HL-60/S4 (cell line): ENCODE data around the gene CCDC12.

Experiments used
- in situ Hi-C: fragments of 300-500 bp; cut with MboI; formaldehyde crosslinking; loops from 2 replicates; pipeline ENCODE4 v1.14.3; 2022; ENCODE audit warnings: low sequenced_read_pairs

Gene CCDC12

GRCh38 chr3:46908294-46908985 is 68.1 kb downstream of the CCDC12 start:
- in situ Hi-C loops, result no loop called here

- in situ Hi-C loops, result no loop called here
Measured at GRCh38 chr3:46907960-46908293, 68.6 kb downstream of the CCDC12 start.

GRCh38 chr3:46907271-46907670 is 69.3 kb downstream of the CCDC12 start:
- in situ Hi-C loops, result no loop called here

GRCh38 chr3:46906471-46907058 is 70.0 kb downstream of the CCDC12 start:
- in situ Hi-C loops, result no loop called here

GRCh38 chr3:46905661-46906451 is 70.7 kb downstream of the CCDC12 start:
- in situ Hi-C loops, result no loop called here

- in situ Hi-C loops, result no loop called here
Measured at GRCh38 chr3:46905213-46905560, 71.4 kb downstream of the CCDC12 start.

- in situ Hi-C loops, result no loop called here
Measured at GRCh38 chr3:46904303-46905212, 72.0 kb downstream of the CCDC12 start.

GRCh38 chr3:46903341-46904302 is 72.9 kb downstream of the CCDC12 start:
- in situ Hi-C loops, result no loop called here

GRCh38 chr3:46902188-46902631 is 74.3 kb downstream of the CCDC12 start:
- in situ Hi-C loops, result no loop called here

GRCh38 chr3:46901591-46902187 is 74.9 kb downstream of the CCDC12 start:
- in situ Hi-C loops, result no loop called here

GRCh38 chr3:46901061-46901460 is 75.5 kb downstream of the CCDC12 start:
- in situ Hi-C loops, result no loop called here

GRCh38 chr3:46900356-46900755 is 76.2 kb downstream of the CCDC12 start:
- in situ Hi-C loops, result no loop called here

GRCh38 chr3:46900007-46900292 is 76.6 kb downstream of the CCDC12 start:
- in situ Hi-C loops, result no loop called here

- in situ Hi-C loops, result loop anchor here (25.0 kb wide), 1 partner anchor 187 kb away; the partner anchor contains the start of genes PRSS50 and TMIE
Measured at GRCh38 chr3:46899151-46900006, 77.2 kb downstream of the CCDC12 start.

GRCh38 chr3:46898321-46899150 is 78.0 kb downstream of the CCDC12 start:
- in situ Hi-C loops, result loop anchor here (25.0 kb wide), 1 partner anchor 186 kb away; the partner anchor contains the start of genes PRSS50 and TMIE

- in situ Hi-C loops, result loop anchor here (25.0 kb wide), 1 partner anchor 186 kb away; the partner anchor contains the start of genes PRSS50 and TMIE
Measured at GRCh38 chr3:46897829-46898320, 78.7 kb downstream of the CCDC12 start.

- in situ Hi-C loops, result loop anchor here (25.0 kb wide), 1 partner anchor 185 kb away; the partner anchor contains the start of genes PRSS50 and TMIE
Measured at GRCh38 chr3:46897031-46897430, 79.5 kb downstream of the CCDC12 start.
